Measurements from ENCODE around the gene FBXO41.

DNA sequence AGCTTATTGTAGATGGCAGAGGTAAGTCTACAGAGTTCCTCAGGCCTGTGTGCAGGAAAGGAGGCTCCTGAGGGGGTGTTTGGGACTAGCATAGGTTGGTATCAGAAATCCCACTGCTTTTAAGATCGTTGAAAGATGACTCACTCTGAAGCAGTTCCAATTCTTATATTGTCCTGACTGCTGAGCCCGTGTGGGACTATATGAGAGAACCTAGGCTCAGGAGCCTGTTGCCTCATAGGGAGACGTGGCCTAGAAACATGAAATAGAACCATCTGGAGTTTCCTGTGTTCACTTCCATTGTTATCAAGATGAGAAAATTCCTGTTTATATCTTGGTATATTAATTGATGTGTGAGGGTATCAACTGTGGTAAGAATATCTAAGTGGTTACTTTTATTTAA is 44.5 kb downstream of the FBXO41 start:
- no peak for TF ChIP-seq POLR2A (IDR thresholded peaks at IDR 0.05)
- TF ChIP-seq, protein P1, sequence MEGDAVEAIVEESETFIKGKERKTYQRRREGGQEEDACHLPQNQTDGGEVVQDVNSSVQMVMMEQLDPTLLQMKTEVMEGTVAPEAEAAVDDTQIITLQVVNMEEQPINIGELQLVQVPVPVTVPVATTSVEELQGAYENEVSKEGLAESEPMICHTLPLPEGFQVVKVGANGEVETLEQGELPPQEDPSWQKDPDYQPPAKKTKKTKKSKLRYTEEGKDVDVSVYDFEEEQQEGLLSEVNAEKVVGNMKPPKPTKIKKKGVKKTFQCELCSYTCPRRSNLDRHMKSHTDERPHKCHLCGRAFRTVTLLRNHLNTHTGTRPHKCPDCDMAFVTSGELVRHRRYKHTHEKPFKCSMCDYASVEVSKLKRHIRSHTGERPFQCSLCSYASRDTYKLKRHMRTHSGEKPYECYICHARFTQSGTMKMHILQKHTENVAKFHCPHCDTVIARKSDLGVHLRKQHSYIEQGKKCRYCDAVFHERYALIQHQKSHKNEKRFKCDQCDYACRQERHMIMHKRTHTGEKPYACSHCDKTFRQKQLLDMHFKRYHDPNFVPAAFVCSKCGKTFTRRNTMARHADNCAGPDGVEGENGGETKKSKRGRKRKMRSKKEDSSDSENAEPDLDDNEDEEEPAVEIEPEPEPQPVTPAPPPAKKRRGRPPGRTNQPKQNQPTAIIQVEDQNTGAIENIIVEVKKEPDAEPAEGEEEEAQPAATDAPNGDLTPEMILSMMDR (IDR thresholded peaks at IDR 0.05): no peak

Data from tibial nerve (tissue), 3 donors.